ENCODE results near the gene EFL1.
"Not testable (repeated sequence)": the region's sequence is repeated elsewhere in the genome, so short reads cannot be mapped to it uniquely, and the experiment has no call there.

Gene EFL1

DNA sequence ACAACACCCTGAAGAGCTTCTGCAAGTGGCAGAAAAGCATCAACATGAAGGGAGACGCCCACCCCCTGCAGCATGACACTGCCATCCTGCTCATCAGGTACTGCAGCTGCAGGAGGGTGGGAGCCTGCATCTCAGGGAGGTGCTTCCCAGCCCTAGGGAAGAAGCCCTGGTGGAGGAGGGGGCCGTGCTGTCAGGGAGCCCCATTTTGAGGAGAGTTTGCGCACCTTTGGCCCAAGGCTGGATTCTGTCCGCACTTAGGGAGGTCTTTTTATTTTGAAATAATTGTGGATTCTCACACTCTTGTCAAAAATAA, 42.2 kb upstream of the EFL1 start:
- Mint-ChIP-seq H3K4me1 (peaks cover 10% of the 10 kb centered on the region), H3K4me3 (no peak overlapping the region), H3K9me3 (no peaks in the 10 kb centered on the region), H3K27ac (no peak overlapping the region), H3K27me3 (ENCODE audit: low read depth, poor library complexity) (peaks cover 6% of the 10 kb centered on the region), H3K36me3 (ENCODE audit: low read depth) (no peaks in the 10 kb centered on the region)
- no peak for DNase-seq
- TF ChIP-seq, protein P1, sequence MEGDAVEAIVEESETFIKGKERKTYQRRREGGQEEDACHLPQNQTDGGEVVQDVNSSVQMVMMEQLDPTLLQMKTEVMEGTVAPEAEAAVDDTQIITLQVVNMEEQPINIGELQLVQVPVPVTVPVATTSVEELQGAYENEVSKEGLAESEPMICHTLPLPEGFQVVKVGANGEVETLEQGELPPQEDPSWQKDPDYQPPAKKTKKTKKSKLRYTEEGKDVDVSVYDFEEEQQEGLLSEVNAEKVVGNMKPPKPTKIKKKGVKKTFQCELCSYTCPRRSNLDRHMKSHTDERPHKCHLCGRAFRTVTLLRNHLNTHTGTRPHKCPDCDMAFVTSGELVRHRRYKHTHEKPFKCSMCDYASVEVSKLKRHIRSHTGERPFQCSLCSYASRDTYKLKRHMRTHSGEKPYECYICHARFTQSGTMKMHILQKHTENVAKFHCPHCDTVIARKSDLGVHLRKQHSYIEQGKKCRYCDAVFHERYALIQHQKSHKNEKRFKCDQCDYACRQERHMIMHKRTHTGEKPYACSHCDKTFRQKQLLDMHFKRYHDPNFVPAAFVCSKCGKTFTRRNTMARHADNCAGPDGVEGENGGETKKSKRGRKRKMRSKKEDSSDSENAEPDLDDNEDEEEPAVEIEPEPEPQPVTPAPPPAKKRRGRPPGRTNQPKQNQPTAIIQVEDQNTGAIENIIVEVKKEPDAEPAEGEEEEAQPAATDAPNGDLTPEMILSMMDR (IDR thresholded peaks at IDR 0.05): no peak

DNA sequence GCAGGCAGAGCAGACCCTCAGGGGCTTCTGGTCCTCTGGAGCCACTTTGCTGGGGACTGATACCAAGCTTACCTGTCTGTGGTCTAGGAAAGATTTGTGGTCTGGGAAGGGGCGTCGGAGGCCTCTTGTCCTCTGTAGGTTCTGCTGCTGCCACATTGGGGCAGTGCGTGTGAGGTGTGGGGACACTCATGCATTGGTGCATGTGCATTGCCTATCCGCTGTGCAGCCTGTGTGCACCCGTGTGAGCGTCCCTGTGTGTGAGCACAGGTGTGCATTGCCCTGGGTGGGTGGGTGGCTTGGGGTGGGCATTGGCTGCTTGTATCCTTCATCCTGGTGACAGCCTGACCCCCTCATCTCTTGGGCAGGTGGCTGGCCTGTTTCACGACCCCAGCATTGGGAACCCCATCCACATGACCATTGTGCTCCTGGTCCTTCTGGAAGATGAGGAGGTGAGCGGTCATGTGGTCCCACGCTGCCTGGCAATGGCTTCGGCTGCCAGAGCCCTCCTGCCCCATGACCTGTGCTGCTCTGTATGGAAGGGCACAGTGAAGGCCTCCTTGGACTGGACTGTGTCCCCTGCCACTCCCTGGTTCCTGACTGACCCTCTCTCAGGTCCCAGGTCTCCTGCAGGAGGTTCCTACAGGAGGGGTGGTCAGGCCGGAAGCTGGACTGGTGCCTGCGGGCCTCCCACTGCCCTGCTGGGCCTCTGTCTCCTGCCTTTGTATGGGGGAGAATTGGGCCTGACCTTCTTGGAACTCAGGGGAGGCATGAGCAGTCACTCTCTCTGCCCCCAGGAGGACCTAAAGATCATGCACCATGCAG, 41.6 kb upstream of the EFL1 start:
- Mint-ChIP-seq H3K4me3 (no peak overlapping the region), H3K4me1 (peaks cover 10% of the 10 kb centered on the region), H3K9me3 (no peaks in the 10 kb centered on the region), H3K27ac (no peak overlapping the region), H3K27me3 (ENCODE audit: low read depth, poor library complexity) (peaks cover 6% of the 10 kb centered on the region), H3K36me3 (ENCODE audit: low read depth) (no peaks in the 10 kb centered on the region)
- DNase-seq: no peak
- TF ChIP-seq, protein P1 (IDR thresholded peaks at IDR 0.05): no peak

DNA sequence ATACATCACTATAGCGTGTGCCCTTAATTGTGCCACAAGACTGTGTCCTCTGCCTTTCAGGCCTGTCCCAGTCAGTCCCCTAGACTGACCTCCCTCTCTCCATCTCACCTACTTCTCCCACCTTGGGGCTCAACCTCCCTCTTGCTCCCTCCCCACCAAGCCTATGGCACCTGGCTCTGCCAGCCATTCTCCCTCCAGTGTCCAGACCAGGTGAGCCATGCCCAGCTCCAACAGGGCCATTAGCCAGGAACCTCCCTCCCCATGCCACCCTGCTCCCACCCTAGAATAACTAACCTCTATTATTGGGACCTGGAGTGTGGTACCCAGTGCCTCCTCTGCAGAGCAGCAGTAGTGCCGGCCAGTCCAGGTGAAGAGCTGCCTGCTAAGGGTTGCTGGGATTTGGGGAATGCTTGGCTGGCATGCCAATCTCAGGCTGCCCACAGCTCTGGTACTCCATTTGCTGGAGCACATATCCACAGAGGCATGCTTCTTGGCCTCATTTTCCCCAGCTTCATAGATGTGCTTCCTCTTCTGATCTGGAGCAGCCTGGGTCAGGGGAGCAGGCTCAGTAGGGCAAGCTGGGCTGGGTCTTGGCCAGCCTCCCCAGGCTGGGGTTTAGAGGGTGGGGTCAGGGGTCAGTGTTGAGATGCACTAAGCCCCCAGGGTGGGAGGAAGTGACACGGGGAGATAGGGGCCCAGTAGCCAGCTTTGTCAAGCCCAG, 38.9 kb upstream of the EFL1 start:
- no peak for DNase-seq
- Mint-ChIP-seq H3K27me3 (ENCODE audit: low read depth, poor library complexity) (no peaks in the 10 kb centered on the region), H3K27ac (no peak overlapping the region)

DNA sequence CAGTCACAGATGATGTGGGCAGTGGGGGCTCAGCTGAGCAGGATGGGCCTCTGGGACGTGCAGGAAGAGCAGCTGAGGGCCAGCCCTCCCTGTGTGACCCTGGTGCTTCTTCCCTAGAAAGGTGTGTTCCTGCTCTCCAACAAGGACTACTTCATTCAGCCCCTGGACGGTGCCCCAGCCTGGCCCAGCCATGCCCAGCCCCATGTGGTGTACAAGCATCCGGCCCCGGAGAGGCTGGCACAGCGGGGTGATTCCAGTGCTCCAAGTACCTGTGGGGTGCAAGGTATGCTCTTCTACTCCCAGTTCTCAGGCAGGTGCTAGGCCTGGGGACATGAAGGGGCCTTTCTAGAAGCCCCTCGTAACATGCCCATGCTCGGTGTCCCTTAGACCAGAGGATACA, 38.3 kb upstream of the EFL1 start:
- TF ChIP-seq, protein P1 (IDR thresholded peaks at IDR 0.05): no peak
- H3K9me3 Mint-ChIP-seq: no peaks in the 10 kb centered on the region
- H3K36me3 Mint-ChIP-seq (ENCODE audit: low read depth): no peaks in the 10 kb centered on the region
- no peak for DNase-seq
- H3K27me3 Mint-ChIP-seq (ENCODE audit: low read depth, poor library complexity): no peaks in the 10 kb centered on the region
- H3K4me1 Mint-ChIP-seq: peaks cover 5% of the 10 kb centered on the region
- no peak overlapping the region for H3K27ac Mint-ChIP-seq
- no peak overlapping the region for H3K4me3 Mint-ChIP-seq

More for the DNA sequence above, 38.9 kb upstream of the EFL1 start:
- no peaks in the 10 kb centered on the region for H3K9me3 Mint-ChIP-seq
- H3K4me1 Mint-ChIP-seq: peaks cover 5% of the 10 kb centered on the region
- H3K36me3 Mint-ChIP-seq (ENCODE audit: low read depth): no peaks in the 10 kb centered on the region
- no peak overlapping the region for H3K4me3 Mint-ChIP-seq
- TF ChIP-seq, protein P1 (IDR thresholded peaks at IDR 0.05): no peak

DNA sequence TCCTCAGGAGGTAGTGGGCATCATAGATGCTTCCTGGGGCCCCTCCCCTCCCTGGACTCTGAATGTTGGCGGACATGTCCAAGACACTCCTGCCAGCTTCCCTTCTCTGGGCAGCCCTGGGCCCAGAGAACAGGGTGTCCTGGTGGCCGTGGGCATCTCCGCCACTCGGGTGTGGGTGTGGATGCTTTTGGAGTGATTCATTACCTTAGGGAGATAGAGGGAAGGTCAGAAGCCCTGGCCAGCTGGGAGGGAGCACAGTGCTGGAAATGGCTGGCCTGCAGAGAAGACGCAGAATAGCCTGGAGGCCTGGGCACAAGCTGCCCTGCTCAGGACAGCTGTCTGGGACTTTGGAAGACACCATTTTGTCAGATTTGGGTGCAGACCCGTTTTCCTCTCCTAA, 37.8 kb upstream of the EFL1 start:
- not testable (repeated sequence) for DNase-seq; H3K4me3 Mint-ChIP-seq; H3K9me3 Mint-ChIP-seq; H3K27ac Mint-ChIP-seq; H3K4me1 Mint-ChIP-seq; H3K27me3 Mint-ChIP-seq (ENCODE audit: low read depth, poor library complexity); H3K36me3 Mint-ChIP-seq (ENCODE audit: low read depth)

DNA sequence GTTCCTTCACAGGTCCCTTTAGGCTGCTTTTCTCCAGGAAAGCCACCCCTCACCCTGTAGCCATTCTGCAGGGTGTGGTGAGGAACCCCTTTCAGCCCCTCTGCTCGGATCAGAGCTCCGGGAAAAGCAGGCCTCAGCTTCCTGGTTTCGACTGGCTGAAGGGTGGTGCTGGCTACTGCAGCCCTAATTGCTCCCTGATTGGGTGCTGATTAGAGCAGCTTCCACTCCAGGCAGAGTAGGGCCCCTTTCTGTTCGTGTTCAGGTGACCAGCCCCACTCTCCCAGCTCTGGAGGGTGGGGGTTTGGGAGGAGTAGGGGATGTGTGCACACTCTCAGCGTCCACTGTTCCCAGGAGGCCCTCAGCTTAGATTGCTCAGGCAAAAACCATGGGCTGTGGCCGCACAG, 37.0 kb upstream of the EFL1 start:
- not testable (repeated sequence) for DNase-seq; H3K27ac Mint-ChIP-seq; H3K4me3 Mint-ChIP-seq; H3K36me3 Mint-ChIP-seq (ENCODE audit: low read depth); H3K27me3 Mint-ChIP-seq (ENCODE audit: low read depth, poor library complexity); H3K4me1 Mint-ChIP-seq; H3K9me3 Mint-ChIP-seq

DNA sequence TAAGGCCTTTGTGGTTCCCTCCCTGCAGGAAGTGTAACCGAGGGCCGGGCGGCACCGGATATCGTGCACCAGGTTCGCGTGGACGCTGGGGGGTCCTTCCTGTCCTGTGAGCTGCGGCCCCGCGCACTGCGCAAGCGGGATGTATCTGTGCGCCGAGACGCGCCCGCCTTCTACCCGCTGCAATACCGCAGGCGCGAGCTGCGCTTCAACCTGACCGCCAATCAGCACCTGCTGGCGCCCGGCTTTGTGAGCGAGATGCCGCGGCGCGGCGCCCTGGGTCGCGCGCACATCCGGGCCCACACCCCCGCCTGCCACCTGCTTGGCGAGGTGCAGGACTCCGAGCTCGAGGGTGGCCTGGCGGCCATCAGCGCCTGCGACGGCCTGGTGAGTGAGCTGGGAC, 36.0 kb upstream of the EFL1 start:
- Mint-ChIP-seq H3K9me3 (no peaks in the 10 kb centered on the region), H3K27ac (no peak overlapping the region), H3K36me3 (ENCODE audit: low read depth) (no peaks in the 10 kb centered on the region), H3K27me3 (ENCODE audit: low read depth, poor library complexity) (no peaks in the 10 kb centered on the region), H3K4me1 (peaks cover 5% of the 10 kb centered on the region), H3K4me3 (no peak overlapping the region)
- TF ChIP-seq, protein P1 (IDR thresholded peaks at IDR 0.05): no peak
- no peak for DNase-seq
